ENCODE results near the gene NPIPB13. TPM values are rescaled to one million over a fixed set of nuclear protein-coding genes. Genes with fewer than 3 reads are reported as not detected.
"Not testable (repeated sequence)": the region's sequence is repeated elsewhere in the genome, so short reads cannot be mapped to it uniquely, and the experiment has no call there.

Gene NPIPB13
- total RNA-seq (1 to 10 TPM; 1.3 to 1.5 TPM), polyA plus RNA-seq (1 to 10 TPM in 1 of 2 donors, under 1 TPM in 1; 0.70 to 1.4 TPM)

DNA sequence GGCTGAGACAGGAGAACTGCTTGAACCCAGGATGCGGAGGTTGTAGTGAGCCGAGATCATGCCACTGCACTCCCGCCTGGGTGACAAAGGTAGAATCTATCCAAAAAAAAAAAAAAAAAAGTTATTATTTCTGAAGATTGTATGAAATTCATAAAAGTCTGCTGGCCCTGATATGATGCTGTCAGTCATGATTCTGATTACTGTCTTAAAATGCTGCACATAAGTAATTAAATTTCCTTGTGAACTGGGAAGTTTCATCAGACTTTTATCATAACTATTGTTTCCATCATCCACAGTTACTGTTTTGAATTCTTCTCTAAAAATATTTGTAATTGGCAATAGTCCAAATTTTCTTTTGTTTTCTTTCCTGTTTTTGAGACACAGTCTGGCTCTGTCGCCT lies at the start of gene NPIPB13:
TSS of gene NPIPB13 (minus strand) at position 101 of the 400 bp plus-strand sequence. CDS start 2,906 bp downstream, outside the sequence.
- not testable (repeated sequence) for H3K36me3 ChIP-seq (ENCODE audit: control insufficient read depth in 4 of 4, insufficient read depth in 3 of 4, low read depth in 1 of 4, low read length in 3 of 4); DNase-seq (ENCODE audit: low spot score); H3K9ac ChIP-seq (ENCODE audit: low read depth in 1 of 2, low read length in 2 of 2); H3K27ac ChIP-seq (ENCODE audit: low read depth in 1 of 2, low read length in 2 of 2); H3K4me3 ChIP-seq (ENCODE audit: low read depth in 1 of 3, low read length in 3 of 3); H3K9me3 ChIP-seq (ENCODE audit: control insufficient read depth in 4 of 4, low read length in 3 of 4); H3K4me1 ChIP-seq (ENCODE audit: control insufficient read depth in 4 of 4, insufficient read depth in 4 of 4, low read length in 3 of 4); H3K27me3 ChIP-seq (ENCODE audit: control insufficient read depth in 4 of 4, insufficient read depth in 4 of 4, low read length in 3 of 4)
- no CpG with 5 or more reads among the region's 4 CpGs for WGBS

DNA sequence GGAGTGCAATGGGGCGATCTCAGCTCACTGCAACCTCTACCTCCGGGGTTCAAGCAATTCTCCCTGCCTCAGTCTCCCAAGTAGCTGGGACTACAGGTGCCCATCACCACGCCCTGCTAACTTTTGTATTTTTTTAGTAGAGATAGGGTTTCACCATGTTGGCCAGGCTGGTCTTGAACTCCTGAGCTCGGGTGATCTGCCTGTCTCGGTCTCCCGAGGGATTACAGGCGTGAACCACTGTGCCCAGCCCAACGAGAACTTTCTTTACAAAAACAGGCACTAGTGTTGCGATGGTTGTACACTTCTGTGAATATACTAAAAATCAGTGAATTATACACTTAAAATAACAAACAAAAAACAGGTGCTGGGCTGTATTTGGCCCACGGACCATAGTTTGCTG lies 34.1 kb upstream of the NPIPB13 start:
- H3K36me3 ChIP-seq (ENCODE audit: control insufficient read depth in 4 of 4, insufficient read depth in 3 of 4, low read depth in 1 of 4, low read length in 3 of 4); H3K27ac ChIP-seq (ENCODE audit: low read depth in 1 of 2, low read length in 2 of 2); H3K27me3 ChIP-seq (ENCODE audit: control insufficient read depth in 4 of 4, insufficient read depth in 4 of 4, low read length in 3 of 4); H3K4me1 ChIP-seq (ENCODE audit: control insufficient read depth in 4 of 4, insufficient read depth in 4 of 4, low read length in 3 of 4); H3K9ac ChIP-seq (ENCODE audit: low read depth in 1 of 2, low read length in 2 of 2); H3K9me3 ChIP-seq (ENCODE audit: control insufficient read depth in 4 of 4, low read length in 3 of 4); DNase-seq (ENCODE audit: low spot score); H3K4me3 ChIP-seq (ENCODE audit: low read depth in 1 of 3, low read length in 3 of 3): not testable (repeated sequence)
- WGBS: 93% methylated on average over 9 of the region's 10 CpGs

DNA sequence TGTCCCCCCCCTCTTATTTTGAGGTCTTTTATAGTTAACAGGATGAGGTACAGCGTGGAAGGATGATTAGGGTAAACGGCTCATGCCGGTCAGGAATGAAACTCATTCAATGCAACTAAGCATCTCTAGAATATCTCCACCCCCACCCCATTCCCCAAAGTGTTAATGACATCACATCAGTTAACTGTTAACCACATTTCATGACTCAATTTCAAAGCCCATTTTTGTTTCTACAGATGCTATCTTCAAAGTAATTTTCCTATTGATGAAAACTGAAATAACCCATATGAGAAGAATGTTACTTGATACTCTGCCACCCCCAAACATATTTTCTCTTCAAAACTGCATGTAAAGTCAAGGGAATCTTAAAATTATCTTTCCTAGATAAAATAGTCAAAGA lies 30.2 kb upstream of the NPIPB13 start:
- H3K4me3 ChIP-seq (ENCODE audit: low read depth in 1 of 3, low read length in 3 of 3); H3K27me3 ChIP-seq (ENCODE audit: control insufficient read depth in 4 of 4, insufficient read depth in 4 of 4, low read length in 3 of 4); H3K9me3 ChIP-seq (ENCODE audit: control insufficient read depth in 4 of 4, low read length in 3 of 4); H3K4me1 ChIP-seq (ENCODE audit: control insufficient read depth in 4 of 4, insufficient read depth in 4 of 4, low read length in 3 of 4); H3K36me3 ChIP-seq (ENCODE audit: control insufficient read depth in 4 of 4, insufficient read depth in 3 of 4, low read depth in 1 of 4, low read length in 3 of 4); H3K9ac ChIP-seq (ENCODE audit: low read depth in 1 of 2, low read length in 2 of 2); DNase-seq (ENCODE audit: low spot score); H3K27ac ChIP-seq (ENCODE audit: low read depth in 1 of 2, low read length in 2 of 2): not testable (repeated sequence)
- no CpG with 5 or more reads among the region's 3 CpGs for WGBS

DNA sequence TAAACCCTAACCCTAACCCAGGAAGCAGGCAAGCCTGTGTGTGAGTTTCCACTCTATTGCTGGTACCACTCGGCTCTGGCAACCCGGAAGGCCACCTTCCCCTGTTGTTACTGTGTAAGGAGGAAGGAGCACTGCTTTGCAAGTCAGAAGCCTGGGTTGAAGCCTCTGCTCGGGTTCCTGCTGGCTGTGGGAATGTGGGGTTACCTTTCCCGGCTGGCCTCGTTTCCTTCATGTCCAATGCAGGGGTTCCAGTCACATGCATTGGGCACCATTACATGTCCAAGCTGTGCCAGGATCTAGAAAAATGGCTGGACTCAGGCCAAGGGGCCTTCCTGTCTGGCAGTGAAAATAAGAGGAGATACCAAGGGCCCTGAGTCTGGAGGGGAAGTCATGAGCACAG lies 31.2 kb downstream of the NPIPB13 start:
- H3K4me3 ChIP-seq (ENCODE audit: low read depth in 1 of 3, low read length in 3 of 3); H3K9ac ChIP-seq (ENCODE audit: low read depth in 1 of 2, low read length in 2 of 2); DNase-seq (ENCODE audit: low spot score); H3K4me1 ChIP-seq (ENCODE audit: control insufficient read depth in 4 of 4, insufficient read depth in 4 of 4, low read length in 3 of 4); H3K36me3 ChIP-seq (ENCODE audit: control insufficient read depth in 4 of 4, insufficient read depth in 3 of 4, low read depth in 1 of 4, low read length in 3 of 4); H3K27me3 ChIP-seq (ENCODE audit: control insufficient read depth in 4 of 4, insufficient read depth in 4 of 4, low read length in 3 of 4); H3K27ac ChIP-seq (ENCODE audit: low read depth in 1 of 2, low read length in 2 of 2); H3K9me3 ChIP-seq (ENCODE audit: control insufficient read depth in 4 of 4, low read length in 3 of 4): not testable (repeated sequence)
- WGBS: 88% methylated on average over 4 of the region's 5 CpGs

DNA sequence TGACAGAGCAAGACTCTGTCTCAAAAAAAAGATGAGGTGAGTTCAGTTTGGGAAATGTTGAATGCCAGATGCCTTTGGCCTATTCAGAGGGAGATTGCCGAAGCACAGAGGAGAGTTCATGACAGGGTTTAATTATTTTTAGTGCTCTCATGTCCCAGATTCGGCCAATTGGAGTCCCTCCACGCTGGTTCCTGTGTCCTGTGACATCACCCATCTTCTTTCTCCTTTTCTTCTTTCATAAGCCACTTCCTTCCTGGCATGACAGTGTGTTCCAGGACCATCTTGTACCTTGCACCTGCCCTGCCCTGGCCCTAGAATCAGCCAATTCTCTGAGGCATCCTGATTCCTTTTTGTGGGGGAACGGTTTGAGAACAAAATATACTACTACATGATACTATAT lies 36.9 kb downstream of the NPIPB13 start:
- H3K9ac ChIP-seq (ENCODE audit: low read depth in 1 of 2, low read length in 2 of 2); H3K27ac ChIP-seq (ENCODE audit: low read depth in 1 of 2, low read length in 2 of 2); H3K27me3 ChIP-seq (ENCODE audit: control insufficient read depth in 4 of 4, insufficient read depth in 4 of 4, low read length in 3 of 4); H3K4me1 ChIP-seq (ENCODE audit: control insufficient read depth in 4 of 4, insufficient read depth in 4 of 4, low read length in 3 of 4); DNase-seq (ENCODE audit: low spot score); H3K36me3 ChIP-seq (ENCODE audit: control insufficient read depth in 4 of 4, insufficient read depth in 3 of 4, low read depth in 1 of 4, low read length in 3 of 4); H3K4me3 ChIP-seq (ENCODE audit: low read depth in 1 of 3, low read length in 3 of 3); H3K9me3 ChIP-seq (ENCODE audit: control insufficient read depth in 4 of 4, low read length in 3 of 4): not testable (repeated sequence)
- WGBS: no CpG with 5 or more reads among the region's 4 CpGs

DNA sequence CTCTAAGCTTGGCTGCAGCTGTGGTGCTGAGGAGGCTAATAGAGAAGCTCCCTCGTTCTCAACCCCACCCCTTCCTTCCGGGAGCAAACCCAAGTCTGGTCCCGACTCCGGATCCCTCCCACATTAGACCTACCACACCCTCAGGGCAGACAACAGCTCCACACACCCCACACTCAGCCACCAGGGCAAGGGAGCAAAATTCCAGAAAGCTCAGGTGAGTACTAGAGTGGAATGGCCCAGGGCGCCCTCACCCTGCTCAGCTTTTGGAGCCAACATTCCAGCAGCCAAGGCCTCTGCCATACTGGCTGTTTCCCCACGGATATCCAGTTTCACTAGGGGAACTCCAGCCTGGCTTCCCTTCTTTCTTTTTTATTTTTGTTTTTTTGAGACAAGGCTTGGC lies 39.2 kb downstream of the NPIPB13 start:
- H3K27ac ChIP-seq (ENCODE audit: low read depth in 1 of 2, low read length in 2 of 2); H3K36me3 ChIP-seq (ENCODE audit: control insufficient read depth in 4 of 4, insufficient read depth in 3 of 4, low read depth in 1 of 4, low read length in 3 of 4); DNase-seq (ENCODE audit: low spot score); H3K27me3 ChIP-seq (ENCODE audit: control insufficient read depth in 4 of 4, insufficient read depth in 4 of 4, low read length in 3 of 4); H3K9ac ChIP-seq (ENCODE audit: low read depth in 1 of 2, low read length in 2 of 2); H3K4me3 ChIP-seq (ENCODE audit: low read depth in 1 of 3, low read length in 3 of 3); H3K4me1 ChIP-seq (ENCODE audit: control insufficient read depth in 4 of 4, insufficient read depth in 4 of 4, low read length in 3 of 4); H3K9me3 ChIP-seq (ENCODE audit: control insufficient read depth in 4 of 4, low read length in 3 of 4): not testable (repeated sequence)
- WGBS: 18% methylated on average over 4 of the region's 6 CpGs

DNA sequence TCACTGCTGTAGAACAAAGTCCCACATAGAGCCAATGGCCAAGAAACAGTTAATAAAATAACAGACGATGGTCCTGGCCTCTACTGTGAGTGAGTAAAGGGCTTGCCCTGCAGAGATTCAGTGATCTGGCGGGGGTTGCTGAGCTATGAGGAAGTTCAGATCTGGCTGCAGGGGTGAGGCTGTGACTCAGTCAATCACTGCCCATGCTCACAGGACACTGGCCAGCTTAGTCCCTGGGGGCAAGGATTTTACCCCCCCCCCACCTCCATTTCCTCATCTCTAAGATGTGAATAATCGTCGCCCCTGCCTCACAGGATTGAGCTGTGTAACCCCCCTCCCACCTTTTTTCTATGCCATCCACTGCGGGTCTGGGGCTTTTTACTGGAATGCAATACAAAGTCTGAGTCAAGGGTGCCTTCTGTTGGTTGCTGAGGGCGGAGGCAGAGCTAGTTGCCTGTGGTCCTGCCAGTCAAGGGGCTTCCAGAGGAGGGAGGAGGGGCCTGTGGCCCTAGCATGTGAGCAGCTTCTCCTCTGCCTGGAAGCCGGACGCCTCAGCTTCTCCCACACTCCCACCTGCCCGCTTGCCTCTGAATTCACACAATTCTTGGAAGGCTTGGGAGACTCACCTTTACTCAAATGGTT lies 41.1 kb downstream of the NPIPB13 start:
- DNase-seq (ENCODE audit: low spot score); H3K36me3 ChIP-seq (ENCODE audit: control insufficient read depth in 4 of 4, insufficient read depth in 3 of 4, low read depth in 1 of 4, low read length in 3 of 4); H3K4me3 ChIP-seq (ENCODE audit: low read depth in 1 of 3, low read length in 3 of 3); H3K4me1 ChIP-seq (ENCODE audit: control insufficient read depth in 4 of 4, insufficient read depth in 4 of 4, low read length in 3 of 4); H3K27me3 ChIP-seq (ENCODE audit: control insufficient read depth in 4 of 4, insufficient read depth in 4 of 4, low read length in 3 of 4); H3K27ac ChIP-seq (ENCODE audit: low read depth in 1 of 2, low read length in 2 of 2); H3K9ac ChIP-seq (ENCODE audit: low read depth in 1 of 2, low read length in 2 of 2); H3K9me3 ChIP-seq (ENCODE audit: control insufficient read depth in 4 of 4, low read length in 3 of 4): not testable (repeated sequence)
- WGBS: 58% methylated on average over 2 of the region's 9 CpGs

DNA sequence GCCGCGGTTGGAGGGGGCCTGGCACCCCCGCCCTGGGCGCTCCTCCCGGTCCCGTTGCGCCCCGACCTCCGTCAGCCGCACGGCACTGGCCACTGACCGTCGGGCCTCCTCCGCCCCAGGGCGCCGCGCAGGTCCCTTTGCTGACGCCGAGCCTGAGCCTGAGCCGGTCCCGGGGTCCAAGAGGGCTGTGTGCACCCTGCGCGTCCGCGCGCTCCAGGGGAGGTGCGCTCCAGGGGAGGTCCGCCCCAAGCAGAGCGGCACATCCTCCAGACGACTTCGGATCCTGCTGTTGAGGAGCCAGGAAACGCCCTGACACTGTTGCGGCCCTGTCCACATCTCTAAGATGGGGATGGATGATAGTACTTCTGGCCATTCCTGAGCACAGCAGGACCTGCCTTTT lies 42.0 kb downstream of the NPIPB13 start:
- H3K36me3 ChIP-seq (ENCODE audit: control insufficient read depth in 4 of 4, insufficient read depth in 3 of 4, low read depth in 1 of 4, low read length in 3 of 4); DNase-seq (ENCODE audit: low spot score); H3K9me3 ChIP-seq (ENCODE audit: control insufficient read depth in 4 of 4, low read length in 3 of 4); H3K4me1 ChIP-seq (ENCODE audit: control insufficient read depth in 4 of 4, insufficient read depth in 4 of 4, low read length in 3 of 4); H3K9ac ChIP-seq (ENCODE audit: low read depth in 1 of 2, low read length in 2 of 2); H3K27ac ChIP-seq (ENCODE audit: low read depth in 1 of 2, low read length in 2 of 2); H3K27me3 ChIP-seq (ENCODE audit: control insufficient read depth in 4 of 4, insufficient read depth in 4 of 4, low read length in 3 of 4): not testable (repeated sequence)
- peak overlapping the region in 1 of 3 donors; percentile 40 for H3K4me3 ChIP-seq (ENCODE audit: low read depth in 1 of 3, low read length in 3 of 3)
- no CpG with 5 or more reads among the region's 33 CpGs for WGBS

All from liver (tissue), 9 donors.